RWPE2 (cell line): ENCODE data around the gene RRAGA.

ENCODE experiments used
- ATAC-seq: fragments of 200-7000 bp; cut with Tn5 transposase; 3 replicates; pipeline ENCODE4 v1.9.1; 2021; ENCODE audit warnings: low read depth
- DNase-seq: peaks from one replicate; pipeline ENCODE4 v3.0.0-alpha.2; 2020; ENCODE audit warnings: low spot score
- H3K27ac ChIP-seq: fragments of 450-650 bp; 2 replicates; pipeline ENCODE4 v1.5.1; 2017; ENCODE audit warnings: mild to moderate bottlenecking; ENCODE audit not compliant: poor library complexity, severe bottlenecking
- H3K27me3 ChIP-seq: fragments of 250-450 bp; sonication (Bioruptor Pico); 2 replicates; pipeline ENCODE4 v1.5.1; 2021; ENCODE audit warnings: mild to moderate bottlenecking, moderate library complexity; ENCODE audit not compliant: insufficient read depth, poor library complexity, severe bottlenecking
- H3K36me3 ChIP-seq: fragments of 250-450 bp; sonication (Bioruptor Pico); 2 replicates; pipeline ENCODE4 v1.5.1; 2020; ENCODE audit warnings: low read depth, mild to moderate bottlenecking, moderate library complexity
- H3K4me1 ChIP-seq: fragments of 250-450 bp; sonication (Bioruptor Pico); 2 replicates; pipeline ENCODE4 v1.5.1; 2021; ENCODE audit warnings: mild to moderate bottlenecking, moderate library complexity; ENCODE audit not compliant: insufficient read depth, poor library complexity, severe bottlenecking
- H3K4me3 ChIP-seq: fragments of 250-450 bp; sonication (Bioruptor Pico); 2 replicates; pipeline ENCODE4 v1.5.1; 2021; ENCODE audit warnings: mild to moderate bottlenecking, moderate library complexity; ENCODE audit not compliant: severe bottlenecking
- H3K9me3 ChIP-seq: fragments of 250-450 bp; sonication (Bioruptor Pico); 2 replicates; pipeline ENCODE4 v1.5.1; 2021; ENCODE audit warnings: mild to moderate bottlenecking, moderate library complexity; ENCODE audit not compliant: severe bottlenecking
- CTCF ChIP-seq: fragments of 450-650 bp; IDR thresholded peaks from one replicate; pipeline ENCODE4 v1.5.1; 2017; ENCODE audit warnings: mild to moderate bottlenecking, moderate library complexity; ENCODE audit not compliant: poor library complexity, severe bottlenecking

RRAGA gene

GRCh38 chr9:19048966-19049916 lies at the start of gene RRAGA:
RRAGA (plus strand) TSS chr9:19049427; CDS start chr9:19049660, 233 bp downstream.
- Histone ChIP-seq H3K4me1 (peaks cover 6% of the 10 kb centered on the region), H3K9me3 (no peaks in the 10 kb centered on the region), H3K36me3 (peaks cover 4% of the 10 kb centered on the region), H3K27me3 (no peaks in the 10 kb centered on the region), H3K4me3 (peak within 1 kb of the TSS; percentile 54), H3K27ac (peak within 1 kb of the TSS; percentile 86)
- TF ChIP-seq CTCF, result peak; percentile 94
- DNase-seq (peak; percentile 93), ATAC-seq (peak; percentile 88)

- H3K36me3 ChIP-seq, result no peaks in the 10 kb centered on the region
- H3K27ac ChIP-seq, result no peak overlapping the region
- H3K4me3 ChIP-seq, result no peak overlapping the region
- no peaks in the 10 kb centered on the region for H3K27me3 ChIP-seq
- DNase-seq (no peak), ATAC-seq (no peak)
- no peak for TF ChIP-seq CTCF
- no peaks in the 10 kb centered on the region for H3K9me3 ChIP-seq
- H3K4me1 ChIP-seq, result no peaks in the 10 kb centered on the region
Observed at GRCh38 chr9:19000133-19000532, 49.1 kb upstream of the RRAGA start.

GRCh38 chr9:19009391-19009965 lies 39.7 kb upstream of the RRAGA start:
- Histone ChIP-seq H3K9me3 (no peaks in the 10 kb centered on the region), H3K27me3 (no peaks in the 10 kb centered on the region), H3K36me3 (no peaks in the 10 kb centered on the region), H3K4me3 (no peak overlapping the region), H3K27ac (no peak overlapping the region), H3K4me1 (no peaks in the 10 kb centered on the region)
- ATAC-seq, result no peak
- TF ChIP-seq CTCF, result no peak
- no peak for DNase-seq

- H3K4me1 ChIP-seq, result no peaks in the 10 kb centered on the region
- no peak overlapping the region for H3K4me3 ChIP-seq
- no peak for DNase-seq
- no peaks in the 10 kb centered on the region for H3K36me3 ChIP-seq
- H3K9me3 ChIP-seq, result no peaks in the 10 kb centered on the region
- no peak for TF ChIP-seq CTCF
- no peak for ATAC-seq
- H3K27me3 ChIP-seq, result no peaks in the 10 kb centered on the region
- H3K27ac ChIP-seq, result no peak overlapping the region
Observed at GRCh38 chr9:19018201-19018600, 31.0 kb upstream of the RRAGA start.
